ENCODE results near the gene NCBP3.
A peak's percentile ranks its signal among the peaks of the same experiment; 100 is the strongest.
"Not testable (repeated sequence)": the region's sequence is repeated elsewhere in the genome, so short reads cannot be mapped to it uniquely, and the experiment has no call there.

The NCBP3 gene

DNA sequence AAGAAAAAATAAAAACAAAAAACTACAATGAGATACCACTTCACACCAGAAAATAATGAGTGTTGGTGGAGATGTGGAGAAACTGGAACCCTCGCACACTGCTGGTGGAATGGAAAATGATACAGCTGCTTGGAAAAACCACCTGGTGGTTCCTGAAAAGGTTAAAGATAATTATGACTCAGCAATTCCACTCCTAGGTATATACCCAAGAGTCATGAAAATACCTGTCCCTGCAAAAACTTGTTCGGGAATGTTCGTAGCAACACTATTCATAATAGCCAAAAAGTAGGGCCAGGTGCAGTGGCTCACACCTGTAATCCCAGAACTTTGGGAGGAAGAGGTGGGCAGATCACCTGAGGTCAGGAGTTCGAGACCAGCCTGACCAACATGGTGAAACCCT is 36.9 kb downstream of the NCBP3 start:
- no peak for DNase-seq

DNA sequence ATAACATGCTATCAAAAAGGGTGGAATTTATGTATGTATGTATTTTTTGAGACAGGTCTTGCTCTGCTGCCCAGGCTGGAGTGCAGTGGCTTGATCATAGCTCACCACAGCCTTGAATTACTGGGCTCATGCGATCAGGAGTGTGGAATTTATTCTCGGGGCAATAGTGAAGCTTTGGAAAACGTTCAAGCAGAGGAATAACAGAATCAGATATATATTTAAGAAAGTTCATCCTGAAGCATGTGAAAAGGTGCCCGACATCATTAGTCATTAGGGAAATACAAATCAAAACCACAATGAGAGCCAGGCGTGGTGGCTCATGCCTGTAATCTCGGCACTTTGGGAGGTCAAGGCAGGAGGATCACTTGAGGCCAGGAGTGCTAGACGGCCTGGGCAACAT is 37.3 kb downstream of the NCBP3 start:
- DNase-seq = no peak

DNA sequence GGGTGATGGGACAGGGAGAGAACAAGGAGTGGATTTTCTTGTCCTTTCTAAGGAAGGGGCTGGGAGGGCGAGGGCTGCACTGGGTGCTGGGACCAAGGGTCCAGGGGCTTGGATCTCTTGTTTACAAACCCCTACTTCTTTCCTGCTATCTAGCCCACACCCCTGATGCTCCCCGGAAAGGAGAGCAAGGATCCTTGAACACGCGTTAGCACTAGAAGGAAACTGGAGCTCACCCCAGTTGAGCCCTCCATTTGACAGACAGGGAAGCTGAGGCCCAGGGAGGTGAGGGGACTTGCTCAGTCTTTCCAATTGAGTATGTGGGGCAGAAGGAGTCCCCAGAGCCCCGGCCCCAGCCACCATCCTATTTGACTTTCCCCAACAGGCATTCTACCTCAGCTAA is 40.5 kb downstream of the NCBP3 start:
- DNase-seq = no peak

DNA sequence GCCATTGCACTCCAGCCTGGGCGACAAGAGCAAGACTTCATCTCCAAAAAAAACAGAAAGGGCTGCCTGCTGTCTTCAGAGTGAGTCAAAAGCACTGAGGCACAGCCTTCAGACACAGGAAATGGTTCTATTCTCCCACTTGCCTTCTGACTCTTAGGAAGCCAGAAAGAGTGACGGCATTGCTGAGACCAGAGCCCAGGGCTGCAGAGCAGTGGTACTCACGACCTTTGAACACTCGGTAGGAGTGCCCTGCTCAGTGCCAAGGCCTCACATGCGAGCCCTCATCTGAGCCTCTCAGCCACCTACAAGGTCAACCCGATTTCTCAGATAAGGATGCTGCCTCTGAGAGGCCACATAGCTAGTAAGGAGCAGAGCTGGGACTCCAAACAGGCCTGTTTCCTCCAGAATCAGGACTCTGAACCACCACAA is 41.5 kb downstream of the NCBP3 start:
- no peak for DNase-seq

DNA sequence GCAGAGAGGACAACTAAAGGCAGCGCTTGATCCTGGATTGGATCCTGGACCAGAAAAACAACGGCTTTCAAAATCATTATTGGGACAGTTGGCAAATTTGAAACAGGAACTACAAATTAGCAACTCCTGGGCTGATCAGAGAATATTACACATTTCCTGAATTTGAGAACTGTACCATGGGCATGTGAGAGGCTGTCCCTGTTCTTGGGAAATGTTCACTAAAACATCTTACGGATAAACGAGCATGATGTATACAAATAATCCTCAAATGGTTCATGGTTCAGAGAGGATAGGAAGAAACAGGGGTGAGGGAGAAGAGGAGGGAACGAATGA is 42.8 kb downstream of the NCBP3 start:
- DNase-seq = peak; percentile 18 to 30

DNA sequence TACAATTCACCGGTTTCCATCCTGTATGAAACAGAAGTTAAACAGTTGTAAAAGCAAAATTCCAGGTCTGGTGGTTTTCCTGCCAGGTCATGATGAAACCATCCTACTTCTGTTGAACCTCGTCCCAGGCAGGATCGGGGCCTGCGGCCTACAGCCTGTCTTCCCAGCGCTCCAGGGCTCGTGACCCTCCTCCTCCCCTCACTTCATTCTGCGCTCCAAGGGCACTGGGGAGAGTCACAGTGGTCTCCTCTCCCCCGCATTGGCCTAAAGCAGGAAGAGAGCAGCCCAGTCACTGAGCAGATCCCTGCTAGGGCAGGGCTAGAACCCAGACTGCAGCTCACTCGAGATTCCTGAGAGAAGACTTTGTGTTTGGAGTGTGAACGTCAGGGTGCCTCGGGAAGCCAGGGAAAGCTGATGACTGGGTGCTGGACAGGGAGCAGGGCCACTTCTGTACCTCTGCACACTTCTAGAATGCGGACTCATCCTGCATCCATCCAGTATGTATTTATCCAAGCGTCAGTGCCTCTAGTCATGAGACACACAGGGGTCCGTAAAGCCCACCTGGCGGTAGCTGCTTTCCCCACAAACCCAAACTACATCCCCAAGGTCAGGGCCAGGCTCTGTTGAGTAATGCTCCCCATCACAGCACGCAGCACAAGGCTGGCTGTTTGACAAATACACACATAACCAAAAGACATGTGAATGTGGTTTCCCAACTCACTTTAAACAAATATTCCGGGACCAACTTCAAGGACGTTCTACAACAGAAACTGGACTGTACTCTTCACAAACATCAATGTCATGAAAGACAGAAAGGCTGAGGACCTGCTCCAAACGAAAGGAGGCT is 43.4 kb downstream of the NCBP3 start:
- DNase-seq = peak; percentile 4 to 18

DNA sequence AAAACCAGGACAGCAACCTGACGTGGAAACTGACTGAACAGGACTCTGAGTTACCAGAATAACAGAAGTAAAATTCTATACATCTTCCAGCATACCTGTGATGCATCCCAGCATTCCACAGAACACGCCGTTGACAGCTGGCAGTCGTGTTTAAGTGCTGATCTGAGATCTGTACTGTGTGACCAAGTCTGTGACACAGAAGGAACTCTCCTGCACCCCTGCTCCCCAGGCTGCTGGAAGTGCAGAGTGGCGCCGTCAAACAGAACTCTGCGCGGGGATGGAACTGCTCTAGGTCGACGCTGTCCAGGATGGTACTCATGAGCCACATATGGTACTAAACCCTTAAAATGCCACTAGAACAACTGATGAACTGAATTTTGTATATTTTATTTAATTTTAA is 44.3 kb downstream of the NCBP3 start:
- no peak for DNase-seq

DNA sequence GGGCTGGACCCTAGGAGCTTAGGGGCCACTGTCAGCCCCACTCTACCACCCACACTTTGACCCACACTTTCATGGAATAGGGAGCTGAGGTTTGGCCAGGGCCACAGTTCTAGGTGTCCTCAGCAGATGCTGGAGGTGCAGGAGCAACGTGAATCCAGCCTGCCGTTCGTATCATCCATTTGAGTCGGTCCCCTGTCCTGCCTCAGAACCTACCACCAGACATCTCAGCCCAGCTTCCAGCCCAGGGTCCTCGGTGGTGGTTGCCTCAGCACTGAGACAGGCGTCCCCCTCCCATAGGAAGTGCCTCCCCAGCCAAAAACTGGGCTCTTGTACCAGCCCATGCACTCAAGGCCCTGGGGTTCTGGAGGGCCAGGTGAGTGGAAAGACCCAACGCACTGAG is 44.7 kb downstream of the NCBP3 start:
- DNase-seq = no peak

DNA sequence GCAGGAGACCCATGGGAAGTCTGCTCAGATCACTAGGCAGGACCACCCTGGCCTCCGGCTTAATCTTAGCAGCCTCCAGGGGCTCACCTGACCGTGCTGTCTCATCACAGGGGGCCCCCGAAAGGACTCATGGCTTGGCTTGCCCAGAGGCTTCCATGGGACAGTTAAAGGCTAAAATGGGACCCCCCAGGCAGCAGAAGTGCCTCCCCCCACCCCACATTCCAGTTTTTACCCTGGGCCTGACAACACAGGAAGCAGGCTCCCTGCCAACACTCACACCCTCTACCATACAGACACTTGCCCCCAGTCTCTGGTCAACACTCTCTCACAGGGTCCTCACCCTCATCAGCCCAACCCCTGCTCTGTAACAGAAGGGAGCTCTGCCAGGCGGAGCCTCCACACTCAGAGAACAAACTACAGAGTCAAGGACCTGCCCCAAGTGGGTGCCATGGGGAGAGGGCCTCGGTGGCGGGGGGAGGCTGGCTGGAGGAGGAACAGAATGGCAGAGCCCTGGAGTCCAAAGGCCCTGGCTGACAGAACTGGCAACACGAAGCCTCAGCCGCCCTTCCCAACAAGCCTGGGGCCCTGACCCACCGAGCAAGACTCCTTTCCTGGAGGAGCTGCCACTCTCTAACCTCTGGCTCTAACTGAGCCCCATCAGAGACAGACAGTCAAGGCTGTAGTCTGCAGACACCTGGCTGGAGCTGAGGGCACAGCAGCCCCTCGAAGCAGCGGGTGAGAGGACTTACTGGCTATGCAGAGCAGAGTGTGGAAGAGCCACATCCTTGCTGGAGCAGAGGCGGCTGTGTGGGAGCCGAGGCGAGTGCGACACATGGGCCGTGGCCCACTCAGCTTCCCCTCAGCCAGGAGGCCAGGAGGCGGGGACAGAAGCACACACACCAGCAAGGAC is 45.4 kb downstream of the NCBP3 start, which contains the start of gene ITGAE:
Gene ITGAE (minus strand): TSS at position 827 of the 910 bp plus-strand sequence. CDS start 44 bp downstream, at position 783.
- no peak for DNase-seq

DNA sequence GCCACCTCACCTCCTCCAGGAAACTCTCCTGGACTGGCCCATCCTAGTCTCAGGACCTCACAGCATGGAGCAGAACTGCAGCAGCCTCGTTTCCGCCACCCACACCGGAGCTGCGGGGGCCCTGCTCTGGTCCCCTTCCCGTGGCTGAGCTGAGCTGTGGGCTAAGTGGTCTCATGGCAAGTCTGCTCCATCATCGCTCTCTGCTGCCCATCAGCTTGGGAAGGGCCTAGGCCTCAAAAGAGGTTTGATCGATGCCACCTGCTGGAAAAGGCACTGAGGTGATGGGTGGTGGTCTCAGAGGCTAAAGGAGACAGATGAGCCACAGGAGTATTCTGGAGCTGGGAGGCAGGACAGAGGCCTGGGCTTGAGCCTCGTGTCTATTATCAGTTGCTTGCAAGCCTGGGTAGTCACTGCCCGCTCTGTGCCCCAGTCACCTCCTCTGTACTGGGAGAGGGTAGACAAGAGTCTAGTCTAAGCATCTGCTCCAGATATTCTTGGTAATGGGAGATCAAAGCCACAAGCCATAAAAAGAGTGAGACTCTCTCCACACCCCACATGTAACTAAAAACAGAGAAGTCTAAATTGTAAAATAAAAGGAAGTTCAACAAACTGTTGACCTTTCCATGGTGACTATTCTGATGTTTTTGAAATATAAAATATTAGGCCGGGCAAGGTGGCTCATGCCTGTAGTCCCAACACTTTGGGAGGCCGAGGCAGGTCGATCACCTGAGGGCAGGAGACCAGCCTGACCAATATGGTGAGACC is 46.7 kb downstream of the NCBP3 start:
- DNase-seq = peak; percentile 10 to 14

DNA sequence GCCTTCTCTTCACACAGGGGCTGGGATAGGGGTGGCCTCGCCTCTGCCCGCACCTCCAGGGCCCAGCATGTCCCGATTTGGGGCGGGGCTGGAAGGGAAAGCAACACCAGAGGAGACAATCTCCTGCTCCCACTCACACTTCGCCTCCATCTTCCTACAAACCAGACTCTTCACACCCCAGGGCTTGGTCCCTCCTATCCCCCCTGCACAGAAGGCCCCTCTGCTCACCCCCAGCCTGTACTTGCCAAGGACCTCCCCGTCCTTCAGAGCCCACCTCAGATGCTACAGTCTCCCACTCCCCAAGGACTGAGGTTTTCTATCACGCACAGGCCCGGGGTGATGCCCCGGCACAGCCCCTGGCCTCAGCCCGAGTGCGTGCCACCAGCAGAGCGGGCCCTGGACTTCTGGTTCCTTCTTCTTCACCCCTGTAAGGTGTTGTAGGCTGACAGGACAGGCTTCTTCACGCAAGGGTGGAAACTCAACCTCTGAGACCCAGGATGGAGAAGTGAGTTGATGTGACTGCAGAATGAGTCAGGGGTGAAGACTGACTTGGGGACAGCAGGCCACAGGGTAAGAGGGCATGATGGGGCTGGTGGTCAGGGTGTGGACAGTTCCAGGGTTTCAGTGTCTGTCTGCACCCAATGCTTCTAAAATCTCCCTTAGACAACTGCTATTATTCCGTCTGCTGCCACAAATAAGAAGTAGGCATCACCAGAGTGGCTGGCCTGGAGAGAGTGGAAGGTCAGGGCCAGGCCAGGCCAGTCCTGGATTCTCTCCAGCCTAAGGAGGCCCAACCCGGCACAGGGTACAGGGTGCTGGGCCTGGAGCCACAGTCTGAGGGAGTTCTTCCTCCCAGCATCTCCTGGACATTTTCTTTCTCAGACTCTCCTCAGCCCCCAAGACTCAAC is 47.5 kb downstream of the NCBP3 start:
- no peak for DNase-seq

DNA sequence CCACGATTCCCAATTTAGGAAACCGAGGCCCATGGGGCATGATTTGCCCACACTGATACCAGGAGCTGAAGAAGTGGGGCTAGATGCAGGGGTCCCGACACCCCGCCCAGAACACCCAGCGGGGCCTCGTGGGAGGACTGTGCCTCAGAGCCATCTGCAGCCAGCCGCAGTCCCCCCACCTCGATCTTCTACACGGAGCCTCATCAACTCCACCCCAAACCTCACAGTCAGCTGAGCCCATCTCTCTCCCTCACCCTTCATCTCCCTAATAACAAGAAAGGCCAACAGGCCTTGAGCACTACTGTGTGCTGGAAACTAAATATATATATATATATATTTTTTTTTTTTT is 49.2 kb downstream of the NCBP3 start:
- DNase-seq = no peak

DNA sequence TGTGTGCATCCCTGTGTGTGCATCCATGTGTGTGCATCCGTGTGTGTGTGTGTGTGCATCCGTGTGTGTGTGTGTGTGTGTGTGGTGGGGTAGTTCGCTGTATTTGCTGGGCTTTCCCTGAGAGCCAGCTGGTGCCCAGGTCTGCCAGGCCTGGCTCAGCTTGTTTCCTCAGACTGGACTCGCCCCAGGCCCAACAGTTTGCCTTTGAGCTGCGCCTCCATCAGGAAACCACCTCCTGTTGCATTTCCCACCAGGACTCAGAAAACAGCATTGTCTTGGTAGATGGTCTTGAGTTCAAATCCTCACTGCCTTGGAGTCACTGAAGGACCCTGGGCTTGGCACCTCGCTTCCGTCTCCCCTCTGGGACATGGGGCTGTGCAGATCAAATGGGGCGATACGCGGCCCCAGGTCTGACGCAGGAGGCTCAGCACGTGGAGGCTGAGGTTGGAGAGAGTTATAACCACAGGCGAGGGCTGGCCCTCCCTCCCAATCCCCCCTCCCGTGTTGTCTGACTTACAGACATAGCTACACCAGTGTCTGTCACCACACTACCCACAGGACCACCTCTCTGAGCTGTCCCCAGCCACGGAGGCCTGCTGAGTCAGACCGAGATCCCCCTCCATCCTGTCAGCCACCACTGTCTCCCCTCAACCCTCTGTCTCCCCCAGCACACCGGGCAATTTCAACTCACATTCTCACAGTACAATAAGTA is 49.8 kb downstream of the NCBP3 start:
- no peak for DNase-seq

DNA sequence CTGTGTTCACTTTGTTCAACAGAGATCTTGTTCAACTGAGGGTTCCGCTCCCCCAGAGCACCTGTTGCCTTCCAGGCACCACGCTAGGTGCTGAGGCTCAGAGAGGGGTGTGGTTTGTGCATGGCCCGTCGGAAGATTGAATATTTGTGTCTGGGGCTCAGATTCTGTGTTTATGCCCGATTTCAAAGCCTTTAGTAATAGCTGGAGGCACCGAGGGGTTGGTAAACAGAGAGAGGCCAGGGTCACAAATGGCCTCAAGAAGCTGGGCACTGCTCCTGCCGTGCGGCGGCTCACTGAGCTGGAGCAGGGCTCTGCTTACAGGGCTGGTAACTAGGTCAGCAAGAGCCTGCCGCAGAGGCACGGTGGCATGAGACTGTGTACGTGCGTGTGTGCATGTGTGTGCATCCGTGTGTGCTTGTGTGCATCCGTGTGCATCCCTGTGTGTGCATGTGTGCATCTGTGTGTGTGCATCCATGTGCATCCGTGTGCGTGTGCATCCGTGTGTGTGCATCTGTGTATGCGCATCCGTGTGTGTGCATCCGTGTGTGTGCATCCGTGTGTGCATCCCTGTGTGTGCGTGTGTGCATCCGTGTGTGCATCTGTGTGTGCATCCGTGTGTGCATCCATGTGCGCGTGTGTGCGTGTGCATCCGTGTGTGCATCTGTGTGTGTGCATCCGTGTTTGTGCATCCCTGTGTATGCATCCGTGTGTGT is 50.5 kb downstream of the NCBP3 start:
- no peak for DNase-seq

DNA sequence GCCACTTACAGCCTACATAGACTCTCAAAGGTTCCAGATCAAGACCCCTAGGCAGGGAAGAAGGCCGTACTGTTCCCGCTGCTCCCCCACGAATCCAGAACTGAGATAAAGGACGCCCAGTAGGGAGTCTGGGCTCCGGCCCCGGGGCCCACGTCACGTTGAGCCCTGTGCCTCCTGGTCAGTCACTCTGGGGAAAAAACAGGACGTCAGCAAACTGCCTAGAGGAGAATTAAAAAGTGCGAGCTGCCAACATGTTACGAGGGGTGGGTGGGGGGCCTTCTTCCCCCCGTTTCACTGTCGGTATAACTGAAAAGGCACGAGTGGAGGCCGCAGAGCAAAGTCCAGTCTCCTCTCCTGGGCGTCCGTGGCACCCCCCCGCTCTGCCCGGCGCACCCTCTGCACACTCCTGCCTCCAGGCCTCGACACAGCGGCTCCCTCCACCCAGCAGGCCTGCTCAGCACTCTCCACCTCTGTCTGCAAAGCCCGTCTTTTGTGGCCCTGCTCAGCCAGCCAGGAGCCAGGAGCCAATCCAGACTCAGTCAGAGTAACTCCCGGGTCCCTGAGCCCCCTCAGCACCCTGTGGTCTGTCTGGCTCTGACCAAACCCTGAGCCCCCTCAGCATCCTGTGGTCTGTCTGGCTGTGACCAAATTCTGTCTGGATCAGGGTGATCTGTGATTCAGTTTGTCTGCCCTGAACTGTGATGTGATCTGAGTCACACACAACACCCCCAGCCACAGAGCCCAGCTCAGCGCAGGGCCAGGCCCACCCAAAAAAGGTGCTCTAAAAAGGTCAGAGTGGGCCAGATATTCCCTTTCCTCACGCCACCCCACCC is 51.3 kb downstream of the NCBP3 start:
- DNase-seq = no peak

DNA sequence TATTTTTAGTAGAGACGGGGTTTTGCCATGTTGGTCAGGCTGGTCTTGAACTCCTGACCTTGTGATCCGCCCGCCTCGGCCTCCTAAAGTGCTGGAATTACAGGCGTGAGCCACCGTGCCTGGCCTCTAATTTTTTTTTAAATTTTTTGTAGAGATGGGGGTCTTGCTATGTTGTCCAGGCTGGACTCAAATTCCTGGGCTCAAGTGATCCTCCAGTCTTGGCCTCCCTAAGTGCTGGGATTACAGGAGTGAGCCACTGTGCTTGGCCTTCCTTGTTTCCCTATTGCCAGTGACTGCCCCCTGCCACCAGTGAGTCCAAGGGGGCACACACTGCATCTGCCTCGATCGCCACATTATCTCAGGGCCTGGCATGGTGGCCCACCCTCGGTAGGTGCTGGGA is 51.9 kb downstream of the NCBP3 start:
- DNase-seq = not testable (repeated sequence)

DNA sequence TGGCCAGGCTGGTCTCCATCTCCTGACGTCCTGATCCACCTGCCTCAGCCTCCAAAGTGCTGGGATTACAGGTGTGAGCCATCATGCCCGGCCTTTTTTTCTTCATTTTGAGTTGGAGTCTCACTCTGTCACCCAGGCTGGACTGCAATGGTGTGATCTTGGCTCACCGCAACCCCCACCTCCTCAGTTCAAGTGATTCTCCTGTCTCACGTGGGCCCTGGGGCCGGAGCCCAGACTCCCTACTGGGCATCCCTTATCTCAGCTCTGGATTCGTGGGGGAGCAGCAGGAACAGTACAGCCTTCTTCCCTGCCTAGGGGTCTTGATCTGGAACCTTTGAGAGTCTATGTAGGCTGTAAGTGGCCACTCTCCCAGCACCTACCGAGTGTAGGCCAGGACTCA is 52.8 kb downstream of the NCBP3 start:
- not testable (repeated sequence) for DNase-seq

DNA sequence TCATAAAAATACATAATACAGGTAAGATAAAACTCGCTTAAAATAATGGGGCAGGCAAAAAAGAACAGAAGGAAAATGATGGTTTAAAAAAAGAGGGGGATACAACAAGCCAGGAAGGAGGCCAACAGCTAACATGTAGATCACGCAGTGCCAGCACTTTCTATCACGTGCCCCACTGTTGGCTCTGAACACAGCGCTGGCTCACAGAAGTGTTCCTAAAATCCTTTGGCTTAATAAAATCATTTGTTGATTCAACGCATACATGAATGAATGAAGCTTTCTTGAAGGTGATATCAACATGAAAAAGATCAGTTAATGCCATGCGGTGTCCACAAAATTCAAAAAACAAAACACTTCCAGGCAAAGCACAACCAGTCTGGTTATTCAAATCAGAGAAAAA is 53.6 kb downstream of the NCBP3 start:
- DNase-seq = no peak

DNA sequence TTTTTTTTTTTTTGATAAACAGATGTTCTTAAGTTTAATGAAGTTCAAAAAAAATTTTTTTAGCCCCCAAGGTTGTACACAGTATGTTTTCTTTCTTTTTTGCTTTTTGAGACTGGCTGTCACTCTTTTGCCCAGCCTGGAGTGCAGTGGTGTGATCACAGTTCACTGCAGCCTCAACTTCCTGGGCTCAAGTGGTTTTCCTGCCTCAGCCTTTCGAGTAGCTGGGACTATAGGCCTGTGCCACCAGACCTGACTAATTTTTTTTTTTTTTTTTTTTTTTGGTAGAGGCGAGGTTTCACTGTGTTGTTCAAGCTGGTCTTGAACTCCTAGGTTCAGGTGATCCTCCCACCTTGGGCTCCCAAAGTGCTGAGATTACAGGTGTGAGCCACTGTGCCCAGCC is 57.8 kb downstream of the NCBP3 start:
- DNase-seq = no peak

DNA sequence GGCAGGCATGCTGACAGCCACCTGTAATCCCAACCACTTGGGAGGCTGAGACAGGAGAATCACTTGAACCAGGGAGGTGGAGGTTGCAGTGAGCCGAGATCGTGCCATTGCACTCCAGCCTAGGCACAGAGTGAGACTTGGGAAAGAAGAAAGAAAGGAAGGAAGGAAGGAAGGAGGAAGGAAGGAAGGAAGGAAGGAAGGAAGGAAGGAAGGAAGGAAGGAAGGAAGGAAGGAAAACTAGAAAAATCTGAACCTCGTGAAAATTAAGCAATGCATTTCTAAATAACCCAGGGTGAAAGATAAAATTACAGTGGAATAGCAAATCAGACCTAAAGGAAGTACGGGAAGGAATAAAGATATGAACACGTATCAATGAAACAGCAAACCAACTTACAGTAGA is 60.7 kb downstream of the NCBP3 start:
- DNase-seq = not testable (repeated sequence)
